CD4-positive, alpha-beta T cell (primary cell): ENCODE measurements around the gene ACAD10. TPM values are rescaled to one million over a fixed set of nuclear protein-coding genes. Genes with fewer than 3 reads are reported as not detected.

Experiments used
- ATAC-seq: fragments of 200-7000 bp; cut with Tn5 transposase; one replicate; pipeline ENCODE4 v1.10.0; 2022; ENCODE audit warnings: mild to moderate bottlenecking; ENCODE audit not compliant: poor library complexity
- CTCF ChIA-PET: fragments of 350-600 bp; sonication (Branson Sonifier 250); formaldehyde crosslinking; loops from one replicate; lab custom pipeline; 2021; ENCODE audit warnings: antibody characterized with exemption, inconsistent platforms; lab: Charles Lee
- POLR2A ChIA-PET: fragments of 350-600 bp; sonication (Branson Sonifier 250); formaldehyde crosslinking; loops from one replicate; lab custom pipeline; 2021; ENCODE audit warnings: antibody characterized with exemption, inconsistent platforms; lab: Charles Lee
- DNase-seq, 14 experiments: peaks; one replicate each; pipeline ENCODE4 v3.0.0-alpha.2; 2013 to 2020; ENCODE audit warnings: mixed read lengths in 2 of 14
- H3K27ac ChIP-seq, 2 donors: one replicate each; pipeline versions ENCODE4 v1.5.1 to v1.7.0; 2013; ENCODE audit warnings: low read length in 2 of 2, low read depth in 1 of 2, mild to moderate bottlenecking in 1 of 2
- H3K27me3 ChIP-seq, 2 experiments: 1 replicate in 1 of 2; 2 replicates in 1 of 2; pipeline versions ENCODE4 v1.6.1 to v1.7.0; 2013; ENCODE audit warnings: low read length in 2 of 2, control low read depth in 1 of 2, mild to moderate bottlenecking in 1 of 2, moderate library complexity in 1 of 2; ENCODE audit not compliant: insufficient read depth in 2 of 2, control insufficient read depth in 1 of 2
- H3K36me3 ChIP-seq: one replicate; pipeline ENCODE4 v1.6.1; 2013; ENCODE audit warnings: low read length, control low read depth; ENCODE audit not compliant: insufficient read depth
- H3K4me1 ChIP-seq: one replicate; pipeline ENCODE4 v1.6.1; 2013; ENCODE audit warnings: low read length, control low read depth; ENCODE audit not compliant: insufficient read depth
- H3K4me3 ChIP-seq: one replicate; pipeline ENCODE4 v1.5.1; 2013; ENCODE audit warnings: mild to moderate bottlenecking, low read length, moderate library complexity
- H3K9me3 ChIP-seq, 2 experiments: 1 replicate in 1 of 2; 2 replicates in 1 of 2; pipeline versions ENCODE4 v1.6.1 to v1.7.0; 2013; ENCODE audit warnings: low read length in 2 of 2, mild to moderate bottlenecking in 2 of 2, control low read depth in 1 of 2, moderate library complexity in 1 of 2; ENCODE audit not compliant: control insufficient read depth in 1 of 2, insufficient read depth in 1 of 2
- H3K27ac Mint-ChIP-seq: one replicate; pipeline ENCODE4 v1.8.0; 2020; ENCODE audit warnings: mixed read lengths
- H3K27me3 Mint-ChIP-seq: one replicate; pipeline ENCODE4 v1.8.0; 2021; ENCODE audit warnings: mixed read lengths
- H3K36me3 Mint-ChIP-seq: one replicate; pipeline ENCODE4 v1.8.0; 2021; ENCODE audit warnings: low read depth, mixed read lengths
- H3K4me1 Mint-ChIP-seq: one replicate; pipeline ENCODE4 v1.8.0; 2021; ENCODE audit warnings: low read depth, mixed read lengths
- H3K4me3 Mint-ChIP-seq: one replicate; pipeline ENCODE4 v1.8.0; 2020; ENCODE audit warnings: mild to moderate bottlenecking, mixed read lengths
- H3K9me3 Mint-ChIP-seq: one replicate; pipeline ENCODE4 v1.8.0; 2020; ENCODE audit warnings: mixed read lengths
- CTCF ChIP-seq: fragments of 200-600 bp; IDR thresholded peaks from one replicate; pipeline ENCODE4 v1.8.0; 2022; ENCODE audit warnings: antibody characterized with exemption, mild to moderate bottlenecking
- intact Hi-C, 2 experiments: fragments of 100-400 bp; cut with DNase I in 1 of 2; cut with micrococcal nuclease in 1 of 2; formaldehyde crosslinking; loops; one replicate each; pipeline versions ENCODE4 v1.15.1 to v1.9.0; 2023 to 2025; cut with DNase I, micrococcal nuclease
- total RNA-seq, 174 experiments: library from RNA in 2 of 174; stranded (reverse) in 2 of 174; gene quantifications; one replicate each; pipeline ENCODE4 v1.2.3 and lab custom pipeline; 2021 to 2026

Gene ACAD10
- total RNA-seq, 2 experiments from 2014 or later, result 15.8 to 17.4 TPM

GRCh38 chr12:111799758-111800157, 113.9 kb downstream of the ACAD10 start:
- CTCF ChIA-PET, result interaction anchor here (1.8 kb wide), 1 partner anchor 13 kb away, joined by 4 read pairs; no protein-coding TSS in a partner anchor
- H3K4me3 Mint-ChIP-seq, result no peak overlapping the region
- H3K9me3 ChIP-seq, result no peaks in the 10 kb centered on the region

GRCh38 chr12:111803038-111803626, 117.3 kb downstream of the ACAD10 start:
- CTCF ChIA-PET, result no interaction called here
- no peaks in the 10 kb centered on the region for H3K27me3 Mint-ChIP-seq
- H3K27ac ChIP-seq, result no peak overlapping the region
- TF ChIP-seq CTCF, result no peak
- no peaks in the 10 kb centered on the region for H3K9me3 ChIP-seq
- DNase-seq, result no peak
- H3K27ac Mint-ChIP-seq, result no peak overlapping the region
- H3K36me3 ChIP-seq, result no peaks in the 10 kb centered on the region
- H3K27me3 ChIP-seq, result no peaks in the 10 kb centered on the region
- H3K4me1 Mint-ChIP-seq, result no peaks in the 10 kb centered on the region
- intact Hi-C loops, result no loop called here
- no peaks in the 10 kb centered on the region for H3K4me1 ChIP-seq
- H3K4me3 Mint-ChIP-seq, result no peak overlapping the region
- no peak overlapping the region for H3K4me3 ChIP-seq
- ATAC-seq, result no peak
- H3K9me3 Mint-ChIP-seq, result no peaks in the 10 kb centered on the region
- POLR2A ChIA-PET, result no interaction called here
- H3K36me3 Mint-ChIP-seq, result no peaks in the 10 kb centered on the region

More at GRCh38 chr12:111799758-111800157, 113.9 kb downstream of the ACAD10 start:
- Mint-ChIP-seq H3K9me3 (no peaks in the 10 kb centered on the region), H3K4me1 (no peaks in the 10 kb centered on the region), H3K27ac (no peak overlapping the region), H3K36me3 (no peaks in the 10 kb centered on the region), H3K27me3 (no peaks in the 10 kb centered on the region)
- H3K36me3 ChIP-seq, result no peaks in the 10 kb centered on the region
- no peak for TF ChIP-seq CTCF
- no peak for DNase-seq
- H3K4me1 ChIP-seq, result no peaks in the 10 kb centered on the region
- intact Hi-C loops, result no loop called here
- POLR2A ChIA-PET, result no interaction called here
- no peak for ATAC-seq
- no peak overlapping the region for H3K4me3 ChIP-seq
- H3K27ac ChIP-seq, result no peak overlapping the region
- no peaks in the 10 kb centered on the region for H3K27me3 ChIP-seq

GRCh38 chr12:111803851-111804250, 118.0 kb downstream of the ACAD10 start:
- intact Hi-C loops, result no loop called here
- no peak overlapping the region for H3K4me3 ChIP-seq
- CTCF ChIA-PET, result no interaction called here
- ATAC-seq (no peak), DNase-seq (no peak)
- H3K27ac ChIP-seq, result no peak overlapping the region
- Mint-ChIP-seq H3K9me3 (no peaks in the 10 kb centered on the region), H3K36me3 (no peaks in the 10 kb centered on the region), H3K27me3 (no peaks in the 10 kb centered on the region), H3K27ac (no peak overlapping the region), H3K4me3 (no peak overlapping the region), H3K4me1 (no peaks in the 10 kb centered on the region)
- POLR2A ChIA-PET, result no interaction called here
- no peaks in the 10 kb centered on the region for H3K4me1 ChIP-seq
- H3K36me3 ChIP-seq, result no peaks in the 10 kb centered on the region
- H3K9me3 ChIP-seq, result no peaks in the 10 kb centered on the region
- TF ChIP-seq CTCF, result no peak
- no peaks in the 10 kb centered on the region for H3K27me3 ChIP-seq
